CD4-positive, alpha-beta T cell (primary cell): ENCODE data around the gene FITM2. TPM values are rescaled to one million over a fixed set of nuclear protein-coding genes. Genes with fewer than 3 reads are reported as not detected.

ENCODE experiments used
- ATAC-seq: fragments of 200-7000 bp; cut with Tn5 transposase; one replicate; pipeline ENCODE4 v1.10.0; 2022; ENCODE audit warnings: mild to moderate bottlenecking; ENCODE audit not compliant: poor library complexity
- CTCF ChIA-PET: fragments of 350-600 bp; sonication (Branson Sonifier 250); formaldehyde crosslinking; loops from one replicate; lab custom pipeline; 2021; ENCODE audit warnings: antibody characterized with exemption, inconsistent platforms; lab: Charles Lee
- POLR2A ChIA-PET: fragments of 350-600 bp; sonication (Branson Sonifier 250); formaldehyde crosslinking; loops from one replicate; lab custom pipeline; 2021; ENCODE audit warnings: antibody characterized with exemption, inconsistent platforms; lab: Charles Lee
- DNase-seq, 14 experiments: peaks; one replicate each; pipeline ENCODE4 v3.0.0-alpha.2; 2013 to 2020; ENCODE audit warnings: mixed read lengths in 2 of 14
- H3K27ac ChIP-seq, 2 donors: one replicate each; pipeline versions ENCODE4 v1.5.1 to v1.7.0; 2013; ENCODE audit warnings: low read length in 2 of 2, low read depth in 1 of 2, mild to moderate bottlenecking in 1 of 2
- H3K27me3 ChIP-seq, 2 experiments: 1 replicate in 1 of 2; 2 replicates in 1 of 2; pipeline versions ENCODE4 v1.6.1 to v1.7.0; 2013; ENCODE audit warnings: low read length in 2 of 2, control low read depth in 1 of 2, mild to moderate bottlenecking in 1 of 2, moderate library complexity in 1 of 2; ENCODE audit not compliant: insufficient read depth in 2 of 2, control insufficient read depth in 1 of 2
- H3K36me3 ChIP-seq: one replicate; pipeline ENCODE4 v1.6.1; 2013; ENCODE audit warnings: low read length, control low read depth; ENCODE audit not compliant: insufficient read depth
- H3K4me1 ChIP-seq: one replicate; pipeline ENCODE4 v1.6.1; 2013; ENCODE audit warnings: low read length, control low read depth; ENCODE audit not compliant: insufficient read depth
- H3K4me3 ChIP-seq: one replicate; pipeline ENCODE4 v1.5.1; 2013; ENCODE audit warnings: mild to moderate bottlenecking, low read length, moderate library complexity
- H3K9me3 ChIP-seq, 2 experiments: 1 replicate in 1 of 2; 2 replicates in 1 of 2; pipeline versions ENCODE4 v1.6.1 to v1.7.0; 2013; ENCODE audit warnings: low read length in 2 of 2, mild to moderate bottlenecking in 2 of 2, control low read depth in 1 of 2, moderate library complexity in 1 of 2; ENCODE audit not compliant: control insufficient read depth in 1 of 2, insufficient read depth in 1 of 2
- H3K27ac Mint-ChIP-seq: one replicate; pipeline ENCODE4 v1.8.0; 2020; ENCODE audit warnings: mixed read lengths
- H3K27me3 Mint-ChIP-seq: one replicate; pipeline ENCODE4 v1.8.0; 2021; ENCODE audit warnings: mixed read lengths
- H3K36me3 Mint-ChIP-seq: one replicate; pipeline ENCODE4 v1.8.0; 2021; ENCODE audit warnings: low read depth, mixed read lengths
- H3K4me1 Mint-ChIP-seq: one replicate; pipeline ENCODE4 v1.8.0; 2021; ENCODE audit warnings: low read depth, mixed read lengths
- H3K4me3 Mint-ChIP-seq: one replicate; pipeline ENCODE4 v1.8.0; 2020; ENCODE audit warnings: mild to moderate bottlenecking, mixed read lengths
- H3K9me3 Mint-ChIP-seq: one replicate; pipeline ENCODE4 v1.8.0; 2020; ENCODE audit warnings: mixed read lengths
- intact Hi-C, 2 experiments: fragments of 100-400 bp; cut with DNase I in 1 of 2; cut with micrococcal nuclease in 1 of 2; formaldehyde crosslinking; loops; one replicate each; pipeline versions ENCODE4 v1.15.1 to v1.9.0; 2023 to 2025; cut with DNase I, micrococcal nuclease
- total RNA-seq, 174 experiments: library from RNA in 2 of 174; stranded (reverse) in 2 of 174; gene quantifications; one replicate each; pipeline ENCODE4 v1.2.3 and lab custom pipeline; 2021 to 2026
- TF ChIP-seq, protein P1 (sequence below): fragments of 200-600 bp; IDR thresholded peaks from one replicate; pipeline ENCODE4 v1.8.0; 2022; ENCODE audit warnings: antibody characterized with exemption, mild to moderate bottlenecking

The FITM2 gene
- total RNA-seq, 2 experiments from 2014 or later: 3.2 to 3.4 TPM

DNA sequence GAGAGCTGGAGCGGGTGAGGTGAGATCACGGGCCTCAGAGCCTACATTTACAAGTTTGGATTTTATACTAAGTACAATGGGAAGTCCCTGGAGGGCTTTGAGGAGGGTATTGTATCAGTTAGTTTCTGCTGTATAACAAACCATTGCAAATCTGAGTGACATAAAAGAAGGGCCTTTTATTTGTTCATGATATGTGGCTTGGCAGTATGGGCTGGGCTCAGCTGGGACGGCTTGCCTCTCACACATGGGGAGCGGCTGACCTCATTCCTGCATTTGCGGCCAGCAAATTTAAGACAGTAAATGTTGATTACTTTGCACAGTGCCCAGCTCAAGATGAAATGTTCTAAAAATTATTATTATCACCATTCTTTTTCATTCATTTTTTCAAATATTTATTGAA, 42.2 kb downstream of the FITM2 start:
- CTCF ChIA-PET: no interaction called here
- Mint-ChIP-seq H3K27me3 (no peaks in the 10 kb centered on the region), H3K9me3 (no peaks in the 10 kb centered on the region), H3K4me3 (no peak overlapping the region), H3K27ac (no peak overlapping the region), H3K36me3 (peaks cover 5% of the 10 kb centered on the region), H3K4me1 (no peaks in the 10 kb centered on the region)
- TF ChIP-seq, protein P1, sequence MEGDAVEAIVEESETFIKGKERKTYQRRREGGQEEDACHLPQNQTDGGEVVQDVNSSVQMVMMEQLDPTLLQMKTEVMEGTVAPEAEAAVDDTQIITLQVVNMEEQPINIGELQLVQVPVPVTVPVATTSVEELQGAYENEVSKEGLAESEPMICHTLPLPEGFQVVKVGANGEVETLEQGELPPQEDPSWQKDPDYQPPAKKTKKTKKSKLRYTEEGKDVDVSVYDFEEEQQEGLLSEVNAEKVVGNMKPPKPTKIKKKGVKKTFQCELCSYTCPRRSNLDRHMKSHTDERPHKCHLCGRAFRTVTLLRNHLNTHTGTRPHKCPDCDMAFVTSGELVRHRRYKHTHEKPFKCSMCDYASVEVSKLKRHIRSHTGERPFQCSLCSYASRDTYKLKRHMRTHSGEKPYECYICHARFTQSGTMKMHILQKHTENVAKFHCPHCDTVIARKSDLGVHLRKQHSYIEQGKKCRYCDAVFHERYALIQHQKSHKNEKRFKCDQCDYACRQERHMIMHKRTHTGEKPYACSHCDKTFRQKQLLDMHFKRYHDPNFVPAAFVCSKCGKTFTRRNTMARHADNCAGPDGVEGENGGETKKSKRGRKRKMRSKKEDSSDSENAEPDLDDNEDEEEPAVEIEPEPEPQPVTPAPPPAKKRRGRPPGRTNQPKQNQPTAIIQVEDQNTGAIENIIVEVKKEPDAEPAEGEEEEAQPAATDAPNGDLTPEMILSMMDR: no peak
- DNase-seq: no peak
- no peak for ATAC-seq
- no peaks in the 10 kb centered on the region for H3K36me3 ChIP-seq
- H3K4me1 ChIP-seq: peaks cover 3% of the 10 kb centered on the region
- intact Hi-C loops: no loop called here
- POLR2A ChIA-PET: no interaction called here
- H3K4me3 ChIP-seq: no peak overlapping the region
- H3K27me3 ChIP-seq: no peaks in the 10 kb centered on the region
- H3K27ac ChIP-seq: no peak overlapping the region
- H3K9me3 ChIP-seq: no peaks in the 10 kb centered on the region

DNA sequence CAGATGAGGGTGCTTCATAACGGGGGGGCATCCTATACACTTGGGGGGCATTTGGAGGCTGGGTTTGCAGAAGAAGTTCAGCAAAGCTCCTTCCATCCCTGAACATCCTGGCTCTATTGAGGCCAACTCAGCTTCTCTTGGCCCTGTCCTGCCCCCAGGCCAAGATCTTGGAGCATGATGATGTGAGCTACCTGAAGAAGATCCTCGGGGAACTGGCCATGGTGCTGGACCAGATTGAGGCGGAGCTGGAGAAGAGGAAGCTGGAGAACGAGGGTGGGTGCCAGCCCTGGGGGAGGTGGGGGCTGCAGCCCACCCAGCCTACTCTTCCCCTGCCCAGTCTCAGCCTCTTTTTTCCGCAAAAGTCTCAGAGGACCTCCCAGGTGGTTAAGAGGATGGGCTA, 46.7 kb downstream of the FITM2 start:
- Mint-ChIP-seq H3K27me3 (no peaks in the 10 kb centered on the region), H3K36me3 (peaks cover 3% of the 10 kb centered on the region), H3K9me3 (no peaks in the 10 kb centered on the region), H3K4me1 (no peaks in the 10 kb centered on the region), H3K27ac (no peak overlapping the region), H3K4me3 (no peak overlapping the region)
- no peaks in the 10 kb centered on the region for H3K9me3 ChIP-seq
- intact Hi-C loops: no loop called here
- no peak overlapping the region for H3K27ac ChIP-seq
- TF ChIP-seq, protein P1: no peak
- DNase-seq (no peak), ATAC-seq (no peak)
- POLR2A ChIA-PET: no interaction called here
- H3K4me3 ChIP-seq: no peak overlapping the region
- no peaks in the 10 kb centered on the region for H3K27me3 ChIP-seq
- H3K4me1 ChIP-seq: no peaks in the 10 kb centered on the region
- CTCF ChIA-PET: no interaction called here
- no peaks in the 10 kb centered on the region for H3K36me3 ChIP-seq

DNA sequence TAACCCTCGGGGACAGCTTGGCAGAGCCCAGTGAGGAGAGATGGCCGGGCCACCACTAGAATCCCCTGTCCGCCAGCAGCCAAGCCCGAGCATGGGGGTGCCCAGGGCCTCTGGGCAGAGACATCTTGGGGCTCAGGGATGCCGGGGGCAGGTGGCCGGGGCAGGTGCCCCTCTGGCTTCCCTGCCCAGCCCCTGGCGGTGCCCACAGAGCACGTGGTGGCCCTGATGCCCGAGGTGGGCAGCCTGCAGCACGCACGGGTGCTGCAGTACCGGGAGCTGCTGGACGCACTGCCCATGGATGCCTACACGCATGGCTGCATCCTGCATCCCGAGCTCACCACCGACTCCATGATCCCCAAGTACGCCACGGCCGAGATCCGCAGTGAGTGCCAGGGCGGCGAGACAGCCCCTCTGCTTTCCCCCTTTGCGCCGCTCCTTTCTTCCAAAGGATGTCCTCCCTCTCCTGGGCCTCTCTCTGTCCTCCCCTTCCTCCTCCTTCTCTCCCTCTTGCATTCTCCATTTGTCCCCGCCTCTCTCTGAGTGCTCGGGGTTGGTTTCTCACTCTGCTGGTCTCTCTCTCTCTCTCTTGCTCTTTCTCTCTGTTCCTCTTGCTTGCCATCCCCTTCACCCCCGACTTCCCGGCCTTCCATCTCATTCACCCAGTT, 52.6 kb downstream of the FITM2 start:
- Mint-ChIP-seq H3K9me3 (no peaks in the 10 kb centered on the region), H3K4me3 (no peak overlapping the region), H3K36me3 (no peaks in the 10 kb centered on the region), H3K27ac (no peak overlapping the region), H3K27me3 (no peaks in the 10 kb centered on the region), H3K4me1 (no peaks in the 10 kb centered on the region)
- Histone ChIP-seq H3K27me3 (no peaks in the 10 kb centered on the region), H3K4me1 (no peaks in the 10 kb centered on the region), H3K27ac (no peak overlapping the region), H3K36me3 (no peaks in the 10 kb centered on the region), H3K4me3 (no peak overlapping the region), H3K9me3 (no peaks in the 10 kb centered on the region)
- POLR2A ChIA-PET: no interaction called here
- no peak for ATAC-seq
- intact Hi-C loops: no loop called here
- DNase-seq: no peak
- TF ChIP-seq, protein P1: no peak
- CTCF ChIA-PET: no interaction called here
